ENCODE results near the gene XPR1. TPM values are rescaled to one million over a fixed set of nuclear protein-coding genes. Genes with fewer than 3 reads are reported as not detected.

Gene XPR1
- total RNA-seq, 1 experiment from 2014 or later: 19.9 TPM

DNA sequence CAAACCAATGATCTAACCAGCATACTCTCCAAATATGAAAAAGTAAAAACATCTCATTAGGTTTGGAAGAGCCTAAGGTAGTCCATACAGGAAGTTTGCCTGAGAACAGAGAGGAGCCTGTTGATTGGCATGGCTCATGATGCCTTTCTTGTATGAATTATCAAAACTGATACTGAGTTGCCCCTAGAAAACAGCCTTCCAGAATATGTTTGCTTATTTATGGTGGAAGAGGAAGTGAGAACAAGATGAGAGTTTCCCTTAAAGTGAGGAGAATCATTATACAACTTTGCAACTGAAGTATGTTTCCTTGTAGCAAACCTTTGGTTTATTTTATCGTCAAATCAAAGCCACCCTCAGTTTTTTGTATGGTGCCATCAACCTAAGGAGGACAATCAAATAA is 257.0 kb downstream of the XPR1 start (continued):
- TF ChIP-seq, protein P1, sequence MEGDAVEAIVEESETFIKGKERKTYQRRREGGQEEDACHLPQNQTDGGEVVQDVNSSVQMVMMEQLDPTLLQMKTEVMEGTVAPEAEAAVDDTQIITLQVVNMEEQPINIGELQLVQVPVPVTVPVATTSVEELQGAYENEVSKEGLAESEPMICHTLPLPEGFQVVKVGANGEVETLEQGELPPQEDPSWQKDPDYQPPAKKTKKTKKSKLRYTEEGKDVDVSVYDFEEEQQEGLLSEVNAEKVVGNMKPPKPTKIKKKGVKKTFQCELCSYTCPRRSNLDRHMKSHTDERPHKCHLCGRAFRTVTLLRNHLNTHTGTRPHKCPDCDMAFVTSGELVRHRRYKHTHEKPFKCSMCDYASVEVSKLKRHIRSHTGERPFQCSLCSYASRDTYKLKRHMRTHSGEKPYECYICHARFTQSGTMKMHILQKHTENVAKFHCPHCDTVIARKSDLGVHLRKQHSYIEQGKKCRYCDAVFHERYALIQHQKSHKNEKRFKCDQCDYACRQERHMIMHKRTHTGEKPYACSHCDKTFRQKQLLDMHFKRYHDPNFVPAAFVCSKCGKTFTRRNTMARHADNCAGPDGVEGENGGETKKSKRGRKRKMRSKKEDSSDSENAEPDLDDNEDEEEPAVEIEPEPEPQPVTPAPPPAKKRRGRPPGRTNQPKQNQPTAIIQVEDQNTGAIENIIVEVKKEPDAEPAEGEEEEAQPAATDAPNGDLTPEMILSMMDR (IDR thresholded peaks at IDR 0.05 in 2 of 3, conservative IDR thresholded peaks at IDR 0.05 in 1 of 3; ENCODE audit: borderline replicate concordance in 1 of 3, insufficient read depth in 1 of 3, low read depth in 2 of 3, low read length in 2 of 3): no peak
- TF ChIP-seq CEBPB (IDR thresholded peaks at IDR 0.05; ENCODE audit: low read depth) (no peak), EZH2 (IDR thresholded peaks at IDR 0.05) (no peak), TCF7L2 (IDR thresholded peaks at IDR 0.05; ENCODE audit: borderline replicate concordance, extremely low read depth, insufficient read depth, insufficient read length) (no peak), ZNF274 (IDR thresholded peaks at IDR 0.05; ENCODE audit: low read depth, low read length) (no peak), JUND (IDR thresholded peaks at IDR 0.05) (no peak), FOSL1 (IDR thresholded peaks at IDR 0.05; ENCODE audit: low read depth) (no peak)
- TF ChIP-seq, protein P2, sequence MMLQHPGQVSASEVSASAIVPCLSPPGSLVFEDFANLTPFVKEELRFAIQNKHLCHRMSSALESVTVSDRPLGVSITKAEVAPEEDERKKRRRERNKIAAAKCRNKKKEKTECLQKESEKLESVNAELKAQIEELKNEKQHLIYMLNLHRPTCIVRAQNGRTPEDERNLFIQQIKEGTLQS (IDR thresholded peaks at IDR 0.05): no peak

DNA sequence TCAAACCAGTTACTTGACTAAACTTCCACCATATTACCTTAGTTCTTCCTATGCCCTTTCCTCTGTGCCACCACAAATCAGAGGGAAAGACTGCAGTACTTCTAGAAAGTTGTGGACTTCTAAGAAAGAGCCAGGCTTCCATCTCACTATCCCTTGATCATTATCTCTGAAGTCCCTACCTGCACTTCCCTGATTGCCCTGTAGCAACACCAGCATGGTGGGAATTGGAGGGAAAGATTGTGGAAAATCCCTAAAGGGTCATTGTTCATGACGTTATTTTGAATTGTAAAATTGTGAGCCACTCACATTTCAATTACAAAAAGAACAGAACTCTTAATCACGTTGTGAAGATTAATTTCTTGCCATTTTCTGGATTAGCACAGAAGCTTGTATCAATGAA is 257.5 kb downstream of the XPR1 start:
- BruUV-seq (replicated peaks): no TSS peak
- Histone ChIP-seq H3K9me3 (ENCODE audit: control insufficient read depth in 1 of 2, insufficient read depth in 1 of 2, low read depth in 1 of 2, low read length in 2 of 2) (no peaks in the 10 kb centered on the region), H2AFZ (ENCODE audit: low read depth, low read length, poor library complexity, severe bottlenecking) (no peak overlapping the region), H3K27me3 (ENCODE audit: insufficient read depth, low read length) (no peaks in the 10 kb centered on the region), H3K79me2 (ENCODE audit: insufficient read depth, low read length) (no peaks in the 10 kb centered on the region), H3K9me2 (ENCODE audit: insufficient read depth) (no peaks in the 10 kb centered on the region), H3K27ac (ENCODE audit: low read depth, low read length) (no peak overlapping the region), H3K9ac (ENCODE audit: low read length) (no peak overlapping the region), H3K36me3 (ENCODE audit: control insufficient read depth in 1 of 2, insufficient read depth in 2 of 2, low read length in 2 of 2) (no peaks in the 10 kb centered on the region), H3K4me2 (ENCODE audit: low read length) (no peak overlapping the region), H3K4me1 (ENCODE audit: control insufficient read depth in 1 of 2, insufficient read depth in 2 of 2, low read length in 2 of 2) (no peaks in the 10 kb centered on the region), H4K20me1 (ENCODE audit: insufficient read depth) (no peaks in the 10 kb centered on the region), H3K4me3 (replicated peaks in 1 of 2; ENCODE audit: low read depth in 1 of 2, low read length in 2 of 2) (no peak overlapping the region)
- TF ChIP-seq RAD21 (IDR thresholded peaks at IDR 0.05; ENCODE audit: low read depth) (no peak), SIN3A (IDR thresholded peaks at IDR 0.05; ENCODE audit: low read depth) (no peak), EGR1 (IDR thresholded peaks at IDR 0.05; ENCODE audit: low read depth) (no peak), YY1 (IDR thresholded peaks at IDR 0.05; ENCODE audit: extremely low read depth, insufficient replicate concordance, low read depth, low read length) (no peak), SP1 (IDR thresholded peaks at IDR 0.05; ENCODE audit: low read depth) (no peak), ZFX (IDR thresholded peaks at IDR 0.05) (no peak), EZH2 (IDR thresholded peaks at IDR 0.05) (no peak), EZH2phosphoT487 (IDR thresholded peaks at IDR 0.05; ENCODE audit: borderline replicate concordance) (no peak), CBX3 (IDR thresholded peaks at IDR 0.05; ENCODE audit: low read depth) (no peak), ELF1 (IDR thresholded peaks at IDR 0.05; ENCODE audit: borderline replicate concordance, low read depth) (no peak), SRF (IDR thresholded peaks at IDR 0.05; ENCODE audit: low read depth) (no peak), CEBPB (IDR thresholded peaks at IDR 0.05; ENCODE audit: low read depth) (no peak)
- TF ChIP-seq, protein P2 (IDR thresholded peaks at IDR 0.05): no peak
- POLR2A ChIA-PET: no interaction called here
- ATAC-seq (no peak), DNase-seq (ENCODE audit: low read depth, low spot score) (no peak)
- intact Hi-C loops (cut with micrococcal nuclease): loop anchor here (10.0 kb wide), 1 partner anchor 535 kb away; no protein-coding TSS in a partner anchor
- CTCF ChIA-PET: no interaction called here
- RAD21 ChIA-PET (ENCODE audit: low non-redundant PET in 1 of 2, low total read pairs in 2 of 2, uncharacterized antibody in 2 of 2, unreplicated experiment in 2 of 2): no interaction called here

Data from HCT116 (cell line).